ENCODE measurements around the gene VEPH1.

VEPH1 gene

DNA sequence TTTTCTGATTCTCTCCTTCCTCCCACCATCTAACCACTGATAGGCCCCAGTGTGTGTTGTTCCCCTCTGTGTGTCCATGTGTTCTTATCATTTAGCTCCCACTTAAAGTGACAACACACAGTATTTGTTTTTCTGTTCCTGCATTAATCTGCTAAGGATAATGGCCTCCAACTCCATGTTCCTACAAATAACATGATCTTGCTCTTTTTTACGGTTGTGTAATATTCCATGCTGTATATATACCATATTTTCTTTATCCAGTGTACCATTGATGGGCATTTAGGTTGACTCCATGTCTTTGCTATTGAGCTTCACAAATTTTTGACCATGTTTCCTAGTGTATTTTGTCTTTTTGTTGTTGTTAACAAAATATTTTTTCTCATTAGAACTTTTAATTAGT, 30.6 kb downstream of the VEPH1 start:
- DNase-seq, result no peak

DNA sequence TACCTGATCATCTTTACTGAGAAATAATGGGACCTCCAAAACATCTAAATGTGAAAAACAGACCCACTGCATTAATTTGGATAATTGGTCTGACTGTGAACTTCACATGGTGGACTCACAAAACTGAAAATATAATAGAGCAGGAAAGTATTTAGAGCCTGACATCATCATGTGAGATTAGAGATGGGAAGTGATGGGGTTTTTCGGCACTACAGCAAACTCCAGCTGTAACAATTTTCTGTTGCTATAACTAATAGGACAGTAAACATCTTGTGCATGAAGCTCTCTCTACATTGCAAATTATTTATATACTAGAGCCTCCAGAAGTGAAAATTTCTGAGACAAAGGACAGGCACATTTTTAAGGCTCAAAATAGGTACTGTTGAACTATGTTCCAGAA, 32.2 kb downstream of the VEPH1 start:
- no peak for DNase-seq

DNA sequence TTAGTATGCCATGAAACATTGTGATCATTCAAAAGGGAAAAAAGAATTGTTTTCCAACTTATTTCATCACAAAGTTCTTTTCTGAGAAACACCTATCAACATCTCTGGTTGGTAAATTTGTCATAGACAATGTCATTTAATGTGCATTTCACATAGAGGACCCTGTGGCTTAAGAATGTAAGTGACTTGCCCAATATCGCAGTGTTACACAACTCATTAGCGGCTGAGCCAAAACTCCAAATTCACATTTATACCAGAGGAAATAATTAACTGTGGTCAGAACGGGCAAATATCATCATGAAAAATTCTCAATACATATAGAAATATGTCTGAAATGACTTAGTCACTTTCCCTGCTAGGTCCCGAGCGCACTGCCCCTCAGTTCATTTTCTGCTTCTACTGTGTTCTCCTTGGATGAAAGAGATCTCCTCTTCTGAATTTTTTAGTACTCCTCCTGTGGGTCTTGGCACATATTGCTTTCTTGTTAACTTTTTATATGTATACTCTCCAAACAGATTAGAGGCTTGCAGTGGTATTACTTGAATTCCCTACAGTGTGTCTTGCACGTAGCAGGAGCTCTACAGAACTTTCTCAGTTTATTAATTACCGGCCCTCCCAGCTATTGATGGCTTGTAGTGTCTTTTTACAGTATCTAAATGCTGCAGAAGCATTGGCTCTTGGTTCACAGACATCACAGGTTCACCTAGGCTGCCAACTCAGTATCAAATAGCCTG, 33.5 kb downstream of the VEPH1 start:
- DNase-seq, result no peak

DNA sequence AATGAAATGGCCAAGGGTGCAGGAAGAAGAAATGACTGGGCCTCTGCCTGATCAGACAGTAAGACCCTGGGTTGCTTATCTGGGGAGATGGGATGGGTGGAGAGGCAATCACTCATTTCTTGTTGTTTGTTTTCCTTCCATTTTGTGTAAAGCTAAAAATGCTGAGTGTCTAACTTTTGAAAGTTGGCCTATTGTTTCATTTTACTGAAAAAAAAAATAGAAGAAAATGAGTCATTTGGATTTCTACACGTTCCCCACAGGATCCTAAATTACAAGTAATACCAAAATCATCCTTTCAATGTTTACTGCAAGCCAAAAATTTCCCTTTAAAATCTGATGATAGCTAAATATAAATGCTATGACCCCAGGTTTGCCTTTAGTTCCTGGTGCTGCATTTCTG, 36.0 kb downstream of the VEPH1 start:
- DNase-seq, result no peak

DNA sequence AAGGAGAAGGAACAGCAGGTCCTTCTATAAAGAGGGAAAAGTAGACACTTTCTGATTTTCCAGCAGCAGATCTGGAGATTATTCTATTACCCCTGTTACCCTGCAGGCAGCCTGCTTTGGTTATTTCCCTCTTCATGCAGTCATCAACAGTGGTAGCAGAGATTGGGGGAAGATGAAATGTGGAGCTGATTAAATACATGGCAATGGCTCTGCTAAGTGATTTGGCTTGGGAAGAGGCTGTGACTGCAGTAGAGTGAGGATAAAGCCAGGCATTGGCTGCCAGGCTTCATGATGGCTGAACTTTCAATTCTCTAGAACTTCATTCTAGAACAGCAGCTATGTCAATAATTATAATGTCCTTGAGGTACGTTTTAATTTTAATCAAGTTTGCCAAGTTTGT, 37.5 kb downstream of the VEPH1 start:
- no peak for DNase-seq

DNA sequence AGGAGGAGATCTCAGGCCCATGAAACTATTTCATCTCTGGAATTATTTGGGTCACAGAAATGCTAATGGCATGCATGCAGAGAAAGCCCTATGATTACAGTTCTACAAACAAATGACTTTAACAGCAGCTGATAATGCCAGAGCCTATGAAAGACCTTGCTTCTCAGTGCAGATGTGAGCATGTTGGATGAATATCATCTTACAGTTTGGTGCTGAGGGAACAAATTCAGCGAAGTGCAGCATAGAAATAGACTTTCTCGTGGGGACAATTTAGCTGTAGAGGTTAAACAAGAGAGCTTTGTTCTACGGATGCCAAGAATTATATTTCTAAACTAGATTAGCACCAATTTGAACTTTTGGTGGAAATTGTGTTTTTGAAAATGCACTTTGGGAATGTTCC, 38.9 kb downstream of the VEPH1 start:
- DNase-seq, result no peak

DNA sequence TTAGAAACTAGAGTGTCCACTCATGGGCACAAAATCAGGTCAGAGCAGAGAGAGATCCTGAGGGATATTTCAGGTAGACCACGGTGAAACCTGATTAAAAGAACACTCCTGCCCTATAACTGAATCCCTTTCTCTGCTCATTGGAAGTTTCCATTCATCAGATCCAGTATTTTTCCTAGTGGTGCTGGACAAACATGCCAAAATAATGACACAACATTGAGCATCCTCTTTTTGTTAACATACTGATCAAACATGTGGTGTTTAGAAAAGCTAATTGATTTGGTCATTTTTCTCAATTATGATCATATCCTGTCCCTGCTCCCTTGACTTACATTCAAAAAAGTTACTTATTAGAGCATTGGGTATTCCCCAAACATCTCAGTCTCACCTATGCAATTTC, 39.4 kb downstream of the VEPH1 start:
- DNase-seq, result no peak

DNA sequence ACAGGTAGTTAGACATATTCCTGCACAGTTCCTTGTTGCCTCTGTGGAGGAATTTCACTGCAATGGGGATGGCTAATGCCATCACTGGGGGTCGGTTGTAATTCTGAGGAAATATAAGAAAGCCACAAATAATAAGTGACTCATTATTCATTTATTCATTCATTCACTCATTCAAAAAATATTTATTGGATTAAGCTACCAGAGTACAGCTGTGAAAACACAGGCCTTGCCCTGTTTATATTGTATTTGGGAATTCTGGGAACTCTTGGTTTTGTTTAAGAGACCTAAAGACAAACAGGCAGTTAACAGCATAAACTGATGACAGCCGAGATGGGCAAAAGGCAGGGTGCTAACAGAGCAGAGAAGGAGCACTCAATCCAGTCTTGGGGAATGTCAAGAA, 43.0 kb downstream of the VEPH1 start:
- DNase-seq, result no peak

DNA sequence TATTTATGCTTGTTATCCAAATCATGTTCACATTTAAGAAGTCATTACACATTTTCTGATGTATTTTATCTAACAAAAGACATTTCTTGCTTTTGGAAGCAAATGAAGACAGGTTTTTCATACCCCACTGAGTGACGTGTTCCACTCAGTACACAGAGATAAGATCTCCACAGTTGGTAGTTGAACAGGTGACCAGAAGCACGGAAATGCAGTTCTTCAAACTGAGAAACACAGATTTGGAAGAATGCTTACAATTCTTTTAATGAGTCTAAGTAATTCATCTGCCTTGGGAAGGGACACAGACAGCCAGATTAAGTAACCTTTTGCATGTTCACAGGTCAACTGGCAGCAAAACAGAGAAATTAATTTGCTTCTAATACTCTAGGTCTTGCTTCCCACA, 43.5 kb downstream of the VEPH1 start:
- DNase-seq, result no peak

DNA sequence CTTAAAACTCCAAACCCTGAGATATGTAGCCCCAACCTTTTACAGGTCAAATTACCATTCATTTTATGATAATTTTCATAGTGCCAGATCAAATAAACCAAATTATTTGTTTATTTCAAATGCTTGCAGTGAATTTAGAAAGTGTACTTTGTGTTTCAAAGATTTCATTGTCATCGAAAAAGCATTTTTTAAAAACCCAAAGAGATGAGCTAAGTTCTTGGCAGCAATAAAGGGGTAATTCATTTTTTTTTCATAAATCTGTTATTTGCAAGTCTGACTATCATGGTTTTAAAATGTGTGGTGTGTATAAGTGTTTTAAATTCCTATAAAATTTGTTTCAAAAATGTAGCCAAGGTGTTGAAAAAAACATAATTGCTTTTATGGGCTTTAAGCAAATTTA, 49.4 kb downstream of the VEPH1 start:
- no peak for DNase-seq

DNA sequence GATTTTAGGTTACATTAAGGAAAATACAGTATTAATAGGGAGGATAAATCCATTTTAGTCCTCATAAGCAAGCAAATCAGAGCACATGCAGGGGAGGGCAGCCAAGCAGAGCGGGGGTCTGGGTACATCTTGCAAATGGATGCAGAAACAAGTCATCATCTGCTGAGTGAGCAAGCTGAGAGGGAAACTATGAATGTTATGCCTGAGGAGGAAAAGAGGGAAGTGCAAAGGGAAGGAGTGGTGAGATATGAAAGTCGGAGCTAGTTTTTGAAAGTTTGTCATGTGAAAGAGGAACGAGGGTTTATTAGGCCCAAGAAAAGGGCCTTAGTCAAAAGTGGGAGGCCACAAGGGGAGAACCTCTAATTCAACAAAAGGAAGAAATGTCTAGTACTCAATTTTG, 51.1 kb downstream of the VEPH1 start:
- no peak for DNase-seq

DNA sequence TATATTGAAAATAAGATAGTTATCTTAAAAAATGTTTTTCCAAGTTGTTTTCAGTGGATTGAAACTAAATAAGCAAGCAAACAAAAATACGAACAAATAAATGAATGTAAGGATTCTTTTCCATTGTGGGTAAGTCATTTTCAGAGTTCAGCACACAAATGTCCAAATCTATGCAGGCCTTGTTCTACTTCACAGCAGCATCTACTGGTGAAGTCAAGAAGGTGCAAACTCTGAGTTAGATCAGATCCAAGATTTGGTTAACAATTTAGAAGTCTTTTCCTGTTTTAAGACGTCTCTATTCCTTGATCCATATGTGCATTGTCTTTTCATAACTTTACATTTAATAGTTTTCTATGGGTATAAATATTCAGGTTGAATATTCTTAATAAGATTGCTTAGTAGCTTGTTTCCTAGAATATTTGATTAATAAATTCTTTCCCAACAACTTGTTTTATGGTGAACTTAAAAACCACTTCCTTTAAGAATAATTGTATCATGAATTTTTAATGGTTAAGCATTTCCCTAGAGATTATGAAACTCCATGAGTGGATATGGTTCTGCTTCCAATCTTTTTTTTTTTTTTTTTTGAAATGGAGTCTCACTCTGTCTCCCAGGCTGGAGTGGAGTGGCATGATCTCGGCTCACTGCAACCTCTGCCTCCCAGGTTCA, 56.1 kb downstream of the VEPH1 start:
- no peak for DNase-seq

DNA sequence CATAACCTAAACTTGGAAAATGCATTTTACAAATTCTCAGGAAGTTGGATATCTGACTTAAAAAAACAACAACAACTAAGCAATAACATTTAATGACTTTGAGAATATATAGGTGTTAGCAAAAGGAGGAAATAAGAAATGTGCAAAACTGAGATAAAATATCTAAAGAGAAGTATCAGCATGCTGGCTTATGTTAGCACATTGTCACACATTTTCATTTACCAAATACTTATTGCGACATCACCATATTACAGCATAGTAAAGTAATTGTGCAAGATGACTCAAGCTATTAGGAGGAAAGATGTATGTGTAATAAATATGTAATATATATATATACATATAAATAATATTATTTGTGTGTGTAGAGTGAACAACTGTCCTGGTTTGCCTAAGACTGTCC, 57.4 kb downstream of the VEPH1 start:
- no peak for DNase-seq

DNA sequence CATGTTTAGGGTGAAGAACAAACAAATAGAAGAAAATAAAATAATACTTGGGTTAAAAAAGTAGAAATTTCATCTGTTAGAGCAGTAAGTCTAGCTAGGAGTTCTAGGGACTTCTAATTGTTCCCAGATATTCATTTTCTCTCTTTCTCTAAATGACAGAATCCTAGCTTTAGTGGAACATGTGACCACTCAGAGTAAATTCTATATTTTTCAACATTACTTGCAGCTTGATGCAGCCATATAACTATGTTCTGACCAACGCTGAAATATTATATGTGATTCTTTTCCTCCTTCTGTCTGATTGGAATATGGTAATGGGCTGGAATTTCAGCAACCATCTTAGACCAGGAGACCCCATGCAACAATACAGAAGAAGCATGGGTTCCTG, 58.4 kb downstream of the VEPH1 start:
- no peak for DNase-seq

DNA sequence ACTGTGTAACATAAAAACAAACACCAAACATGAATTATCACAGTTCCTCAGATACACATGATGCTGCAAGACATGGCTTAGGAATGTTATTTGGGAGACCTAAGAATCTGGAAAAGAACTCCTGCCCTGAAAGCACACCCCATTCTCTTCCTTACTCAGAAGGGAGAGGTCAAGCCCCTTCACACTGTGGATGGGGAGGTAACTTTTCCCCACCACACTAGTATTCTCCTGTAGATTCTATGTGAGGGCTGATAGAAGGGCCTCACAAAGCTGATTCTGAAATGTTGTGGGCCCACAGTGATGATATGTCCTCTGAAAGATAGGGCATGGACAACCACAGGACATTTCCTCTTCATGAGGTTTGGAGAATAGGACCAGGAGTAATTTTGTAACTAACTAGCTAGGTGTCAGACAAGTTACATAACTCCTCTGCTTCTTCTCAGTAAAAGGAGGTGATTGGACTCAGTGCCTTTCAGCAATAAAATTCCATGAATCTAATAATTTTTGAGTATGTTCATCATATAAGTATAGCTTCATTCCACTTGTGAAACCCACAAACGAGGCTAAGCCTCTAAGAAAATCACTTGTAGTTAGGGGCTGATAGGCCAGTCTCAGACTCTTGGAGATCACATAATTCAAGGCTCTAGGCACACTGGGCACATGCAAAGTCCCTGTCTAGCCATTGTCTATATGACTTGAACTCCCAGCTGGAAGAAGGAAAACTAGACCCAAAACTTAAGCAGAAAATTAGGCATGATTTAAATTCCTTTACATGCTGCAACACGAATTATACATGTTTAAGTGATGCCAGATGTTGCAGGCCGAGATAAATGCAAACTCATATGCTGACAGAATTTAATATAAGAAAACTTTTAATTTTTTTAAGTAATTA, 59.1 kb downstream of the VEPH1 start:
- no peak for DNase-seq

DNA sequence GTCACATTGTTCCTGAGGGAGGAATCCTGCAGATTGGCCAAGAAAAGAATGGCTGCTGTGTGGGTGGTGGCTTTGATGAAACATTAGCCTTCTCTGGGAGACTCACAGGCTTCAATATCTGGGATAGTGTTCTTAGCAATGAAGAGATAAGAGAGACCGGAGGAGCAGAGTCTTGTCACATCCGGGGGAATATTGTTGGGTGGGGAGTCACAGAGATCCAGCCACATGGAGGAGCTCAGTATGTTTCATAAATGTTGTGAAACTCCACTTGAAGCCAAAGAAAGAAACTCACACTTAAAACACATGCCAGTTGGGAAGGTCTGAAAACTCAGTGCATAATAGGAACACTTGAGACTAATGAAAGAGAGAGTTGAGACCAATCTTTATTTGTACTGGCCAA, 60.5 kb downstream of the VEPH1 start:
- no peak for DNase-seq

DNA sequence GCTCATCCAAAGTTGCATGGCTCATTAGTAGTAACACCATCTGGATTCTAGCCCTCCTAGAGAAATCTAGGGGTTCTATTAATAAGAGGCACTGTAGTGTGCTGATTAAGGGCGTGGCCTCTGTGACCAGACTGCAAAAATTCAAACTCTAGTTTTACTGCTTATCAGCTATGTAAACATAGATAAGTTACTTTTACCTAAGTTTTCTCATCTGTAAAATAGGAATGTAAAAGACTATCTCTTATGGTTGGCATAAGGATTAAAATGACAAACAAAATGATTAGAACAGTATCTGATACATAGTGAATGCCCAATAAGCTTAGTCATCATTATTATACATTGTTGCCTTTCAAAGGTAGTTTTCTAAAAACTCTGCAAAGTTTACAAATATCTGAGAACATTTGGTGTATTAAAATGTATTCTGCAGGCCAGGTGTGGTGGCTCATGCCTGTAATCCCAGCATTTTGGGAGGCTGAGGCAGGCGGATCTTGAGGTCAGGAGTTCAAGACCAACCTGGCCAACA, 62.1 kb downstream of the VEPH1 start:
- DNase-seq, result no peak

DNA sequence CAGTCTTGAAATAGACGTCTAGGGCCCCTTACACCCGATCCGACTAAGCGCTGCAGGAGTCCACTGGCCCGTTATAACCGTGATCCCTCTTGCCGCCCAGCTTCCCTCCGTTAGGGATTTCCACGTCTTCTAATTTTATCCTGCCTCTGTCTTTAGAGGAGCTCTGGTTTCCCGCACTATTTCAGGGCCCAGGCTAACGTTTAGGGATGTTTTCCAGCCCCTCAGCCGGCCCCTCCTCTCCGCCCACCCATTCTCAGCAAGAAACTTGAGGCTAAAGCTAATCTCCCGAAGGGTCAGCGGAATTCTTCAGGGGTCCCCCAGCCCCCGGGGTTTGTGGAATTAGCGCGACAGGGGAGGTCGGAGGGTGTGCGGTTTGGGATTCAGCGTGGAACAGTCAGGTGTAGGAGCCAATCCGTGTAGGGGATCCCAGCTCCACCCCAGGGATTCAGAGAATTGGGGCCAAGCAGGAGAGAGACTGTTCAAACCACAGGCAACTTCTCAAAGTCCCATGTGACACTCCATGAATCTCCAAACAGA, 65.0 kb downstream of the VEPH1 start:
- no peak for DNase-seq

DNA sequence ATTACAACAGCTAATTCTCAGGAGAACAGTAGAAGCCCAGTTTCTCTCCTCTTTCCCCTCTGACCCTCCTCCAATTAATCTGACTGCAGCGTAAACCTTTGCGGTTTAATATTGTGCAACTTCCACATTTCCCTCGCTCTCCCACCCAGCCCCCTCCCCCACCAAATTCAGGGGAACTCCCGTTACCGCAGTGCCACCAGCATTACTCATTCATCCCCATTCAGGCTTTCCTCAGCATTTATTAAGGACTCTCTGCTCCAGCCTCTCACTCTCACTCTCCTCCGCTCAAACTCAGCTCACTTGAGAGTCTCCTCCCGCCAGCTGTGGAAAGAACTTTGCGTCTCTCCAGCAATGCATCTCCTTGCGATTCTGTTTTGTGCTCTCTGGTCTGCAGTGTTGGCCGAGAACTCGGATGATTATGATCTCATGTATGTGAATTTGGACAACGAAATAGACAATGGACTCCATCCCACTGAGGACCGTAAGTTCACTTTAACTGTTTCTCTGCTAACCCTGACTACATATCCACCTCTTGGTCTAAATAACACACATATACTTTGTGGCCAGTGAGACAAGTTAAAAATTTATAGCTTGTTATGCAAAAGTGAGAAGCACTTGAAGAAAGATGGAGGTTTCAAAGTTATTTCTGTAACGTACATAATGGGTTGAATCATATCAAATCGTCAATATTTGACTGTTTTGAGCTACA, 66.5 kb downstream of the VEPH1 start, which contains the start of gene PTX3:
PTX3 (plus strand) TSS at position 268 of the 709 bp plus-strand sequence; CDS start at position 352, 84 bp downstream.
- peak; percentile 18 for DNase-seq

DNA sequence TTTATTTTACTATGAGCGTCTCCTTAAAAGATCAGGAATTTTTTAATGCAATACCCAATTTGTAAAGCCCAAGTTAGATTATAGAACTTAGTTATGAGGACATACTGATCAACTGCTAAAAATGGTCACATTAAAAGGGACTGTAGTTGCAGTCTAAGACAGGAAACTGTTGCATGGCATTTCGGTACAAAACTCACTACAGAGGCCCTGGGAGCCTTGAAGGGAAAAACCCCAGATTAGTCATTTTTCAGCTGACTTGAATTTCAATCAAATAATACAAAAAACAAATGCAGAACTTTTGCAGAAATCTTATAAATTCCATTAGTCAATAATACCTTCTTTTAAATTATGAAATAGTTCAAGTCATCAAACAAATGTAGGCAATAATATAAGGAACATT, 73.5 kb downstream of the VEPH1 start:
- DNase-seq, result no peak

DNA sequence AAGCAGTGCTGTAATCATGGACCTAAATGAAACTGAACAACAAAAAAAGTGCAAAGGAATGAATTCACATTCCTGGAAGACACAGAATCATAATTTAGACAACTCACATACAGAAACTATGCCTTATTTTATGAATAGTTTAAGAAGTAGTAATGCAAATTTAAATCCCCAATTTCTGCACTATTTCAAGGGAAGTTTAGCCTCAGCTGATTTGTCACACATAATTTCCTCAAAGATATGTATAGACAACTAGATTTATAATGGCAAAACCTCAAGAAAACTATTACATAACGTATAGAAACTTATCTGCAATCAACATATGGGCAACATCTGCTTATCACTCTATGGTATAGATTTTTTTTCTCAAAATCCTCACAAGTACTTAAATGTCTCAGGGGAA, 74.4 kb downstream of the VEPH1 start:
- no peak for DNase-seq

DNA sequence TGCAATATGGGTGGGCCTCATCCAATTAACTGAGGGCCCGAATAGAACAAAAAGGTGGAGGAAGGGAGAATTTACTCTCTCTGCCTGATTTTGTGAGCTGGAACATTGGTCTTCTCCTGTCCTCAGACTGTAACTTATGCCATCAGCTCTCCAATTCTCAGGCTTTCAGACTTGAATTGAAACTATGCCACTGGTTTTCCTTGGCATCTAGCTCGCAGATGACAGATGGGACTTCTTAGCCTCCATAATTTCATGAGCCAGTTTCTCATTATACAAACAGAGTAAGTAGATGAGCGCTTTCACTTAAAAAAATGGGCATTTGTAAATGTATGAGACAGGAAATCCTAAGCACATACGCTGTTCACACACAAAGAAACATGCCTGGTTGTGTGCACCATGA, 75.3 kb downstream of the VEPH1 start:
- DNase-seq, result no peak

DNA sequence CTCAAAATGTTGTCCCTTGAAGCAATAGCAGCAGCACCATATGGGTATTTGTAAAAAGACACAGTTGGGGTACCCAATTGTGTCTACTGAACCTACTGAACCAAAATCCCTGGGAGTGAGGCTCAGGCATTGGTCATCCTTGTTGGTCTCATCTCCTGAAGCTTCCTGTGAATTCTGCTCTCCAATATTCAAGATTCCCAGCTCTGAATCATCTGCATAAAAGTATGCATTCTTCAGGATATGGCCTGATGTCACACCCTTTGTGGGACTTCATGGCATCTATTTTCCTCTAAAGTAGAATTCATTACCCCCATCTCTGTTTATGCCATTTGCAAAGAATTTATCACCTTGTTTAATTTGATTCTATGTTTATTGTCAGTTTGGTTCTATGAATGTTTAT, 79.9 kb downstream of the VEPH1 start:
- no peak for DNase-seq

All from stimulated activated CD4-positive, alpha-beta T cell treated with anti-CD3 and anti-CD28 coated beads, Interleukin-15, amount 100 ng/mL, for 24 hours (primary cell).